ENCODE results near the gene RAB39A. TPM values are rescaled to one million over a fixed set of nuclear protein-coding genes. Genes with fewer than 3 reads are reported as not detected.

RAB39A gene, protein sequence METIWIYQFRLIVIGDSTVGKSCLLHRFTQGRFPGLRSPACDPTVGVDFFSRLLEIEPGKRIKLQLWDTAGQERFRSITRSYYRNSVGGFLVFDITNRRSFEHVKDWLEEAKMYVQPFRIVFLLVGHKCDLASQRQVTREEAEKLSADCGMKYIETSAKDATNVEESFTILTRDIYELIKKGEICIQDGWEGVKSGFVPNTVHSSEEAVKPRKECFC
- total RNA-seq (2022; extraction: Qiagen RNA extraction; ENCODE audit: low read depth) = 0.25 to 0.70 TPM (median 0.53 TPM) in 5 replicates

DNA sequence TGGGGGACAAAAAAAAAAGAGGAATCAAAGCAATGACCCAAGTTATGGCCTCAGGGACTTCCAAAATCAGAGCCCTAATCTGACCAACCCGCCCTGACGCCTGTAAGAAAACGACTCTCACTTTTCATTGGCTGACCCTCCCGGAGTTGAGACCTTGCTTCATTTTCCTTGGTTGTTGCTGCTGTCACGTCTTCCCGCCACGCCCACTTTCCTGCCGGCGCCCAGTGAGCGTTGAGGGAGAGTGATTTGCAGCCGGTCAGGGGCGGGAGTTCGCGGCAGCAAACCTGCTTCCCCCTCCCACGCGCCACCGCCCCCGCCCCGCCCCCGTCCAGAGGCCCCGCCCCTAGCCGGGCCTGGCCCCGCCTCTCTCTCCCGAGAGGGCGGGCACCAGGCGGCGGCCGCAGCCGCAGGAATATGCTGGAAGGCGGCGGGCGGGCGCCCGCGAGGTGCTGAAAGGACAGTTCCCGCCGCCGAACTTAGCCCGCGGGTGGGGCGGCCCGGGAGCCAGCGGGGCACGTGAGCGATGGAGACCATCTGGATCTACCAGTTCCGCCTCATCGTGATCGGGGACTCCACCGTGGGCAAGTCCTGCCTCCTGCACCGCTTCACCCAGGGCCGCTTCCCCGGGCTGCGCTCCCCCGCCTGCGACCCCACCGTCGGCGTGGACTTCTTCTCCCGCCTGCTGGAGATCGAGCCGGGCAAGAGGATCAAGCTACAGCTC, at the start of gene RAB39A:
Gene RAB39A, plus strand, starts transcription at position 403 of the 721 bp plus-strand sequence. Its CDS starts 121 bp downstream, at position 524.

DNA sequence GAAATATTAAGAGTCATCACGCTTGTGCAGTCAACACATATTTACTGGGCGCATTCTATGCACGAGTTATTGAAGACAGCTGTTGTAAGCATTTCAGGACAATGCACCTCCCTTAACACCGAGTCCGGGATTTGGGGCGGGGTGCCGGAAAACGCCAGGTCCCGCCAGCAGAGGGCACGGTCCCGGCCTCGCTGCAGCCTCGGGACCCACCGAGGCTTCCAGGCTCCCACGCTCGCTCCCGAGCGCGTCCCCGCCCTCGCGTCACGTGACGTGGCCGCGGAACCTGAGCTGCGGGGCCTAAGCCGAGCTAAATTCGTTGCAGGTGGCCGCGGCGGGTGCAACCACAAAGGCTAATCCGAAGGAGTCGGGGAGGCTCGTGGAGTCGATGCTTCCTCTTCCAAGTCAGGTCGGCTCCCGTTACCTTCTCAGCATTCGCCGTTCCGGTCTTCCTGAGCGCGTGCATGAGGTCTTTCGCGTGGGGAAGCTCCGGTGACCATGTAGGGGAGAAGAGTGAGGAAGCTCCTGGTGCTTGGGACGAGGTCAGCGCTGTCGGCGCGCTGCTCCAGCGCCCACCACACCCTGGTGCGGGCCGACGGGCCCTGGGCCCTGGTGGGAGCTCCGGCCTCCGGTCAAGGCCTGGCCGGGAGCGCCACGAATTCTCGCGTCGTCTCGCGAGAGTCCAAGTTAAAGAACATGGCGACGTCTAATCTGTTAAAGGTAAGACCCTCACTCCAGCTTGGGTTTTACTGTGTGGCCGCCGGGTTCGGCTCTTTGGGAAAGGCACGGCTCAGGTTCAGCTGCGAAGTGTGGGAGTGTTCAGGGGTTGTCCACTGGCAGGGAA, 80.6 kb downstream of the RAB39A start, which contains the start of gene CUL5:
Gene CUL5, plus strand, starts transcription at position 243 of the 841 bp plus-strand sequence. Its CDS starts 451 bp downstream, at position 694.

Other genes with a start within 250 kb of the RAB39A start
- 0.42 to 1.6 TPM (median 0.91 TPM) in 5 replicates for gene SLN, start 216.4 kb upstream of the RAB39A start, total RNA-seq (2022; extraction: Qiagen RNA extraction; ENCODE audit: low read depth)
- 41.1 to 45.4 TPM (median 42.0 TPM) in 5 replicates for gene SLC35F2, start 69.7 kb upstream of the RAB39A start, total RNA-seq (2022; extraction: Qiagen RNA extraction; ENCODE audit: low read depth)
- 6.5 to 13.4 TPM (median 8.9 TPM) in 5 replicates for gene CUL5, start 80.5 kb downstream of the RAB39A start, total RNA-seq (2022; extraction: Qiagen RNA extraction; ENCODE audit: low read depth)
- gene ACAT1, start 193.1 kb downstream of the RAB39A start, total RNA-seq (2022; extraction: Qiagen RNA extraction; ENCODE audit: low read depth) = 59.5 to 86.3 TPM (median 63.7 TPM) in 5 replicates

Data from A549 treated with ZK216348 at 1 μM for 4 hours (cell line).